Progenitor cell of endocrine pancreas (in vitro differentiated cells): ENCODE data around the gene PTPRR. TPM values are rescaled to one million over a fixed set of nuclear protein-coding genes. Genes with fewer than 3 reads are reported as not detected.

Source experiments
- DNase-seq: peaks from one replicate; pipeline ENCODE4 v3.0.0; 2021; ENCODE audit warnings: low spot score; ENCODE audit not compliant: unreplicated experiment
- H3K27ac Mint-ChIP-seq: 2 replicates; pipeline ENCODE4 v1.8.0; 2021; ENCODE audit warnings: mild to moderate bottlenecking, moderate library complexity, mixed read lengths
- H3K27me3 Mint-ChIP-seq: 2 replicates; pipeline ENCODE4 v1.8.0; 2021; ENCODE audit warnings: mixed read lengths
- H3K36me3 Mint-ChIP-seq: 2 replicates; pipeline ENCODE4 v1.8.0; 2022; ENCODE audit warnings: mixed read lengths; ENCODE audit not compliant: insufficient read depth
- H3K4me1 Mint-ChIP-seq: 2 replicates; pipeline ENCODE4 v1.8.0; 2021; ENCODE audit warnings: low read depth, mixed read lengths
- H3K4me3 Mint-ChIP-seq: 2 replicates; pipeline ENCODE4 v1.8.0; 2021; ENCODE audit warnings: low read depth, mild to moderate bottlenecking, moderate library complexity, mixed read lengths
- H3K9me3 Mint-ChIP-seq: 2 replicates; pipeline ENCODE4 v1.8.0; 2021; ENCODE audit warnings: low read depth, mixed read lengths
- CTCF ChIP-seq: fragments of 200-600 bp; sonication (generic); IDR thresholded peaks from one replicate; pipeline ENCODE4 v1.5.0; 2021; ENCODE audit warnings: antibody characterized with exemption, mild to moderate bottlenecking; ENCODE audit not compliant: unreplicated experiment
- total RNA-seq: library from RNA; stranded (reverse); gene quantifications from 2 replicates; pipeline ENCODE4 v1.2.1, GENCODE V29; 2021

Gene PTPRR
- total RNA-seq, 1 donor from 2014 or later: 0.38 TPM

GRCh38 chr12:70783455-70783854 lies 137.1 kb downstream of the PTPRR start:
- Mint-ChIP-seq H3K4me1 (no peaks in the 10 kb centered on the region), H3K36me3 (no peaks in the 10 kb centered on the region), H3K9me3 (no peaks in the 10 kb centered on the region), H3K4me3 (no peak overlapping the region), H3K27ac (no peak overlapping the region), H3K27me3 (no peaks in the 10 kb centered on the region)
- no peak for TF ChIP-seq CTCF
- no peak for DNase-seq

- no peak overlapping the region for H3K4me3 Mint-ChIP-seq
Observed at GRCh38 chr12:70779250-70779649, 141.3 kb downstream of the PTPRR start.

DNA sequence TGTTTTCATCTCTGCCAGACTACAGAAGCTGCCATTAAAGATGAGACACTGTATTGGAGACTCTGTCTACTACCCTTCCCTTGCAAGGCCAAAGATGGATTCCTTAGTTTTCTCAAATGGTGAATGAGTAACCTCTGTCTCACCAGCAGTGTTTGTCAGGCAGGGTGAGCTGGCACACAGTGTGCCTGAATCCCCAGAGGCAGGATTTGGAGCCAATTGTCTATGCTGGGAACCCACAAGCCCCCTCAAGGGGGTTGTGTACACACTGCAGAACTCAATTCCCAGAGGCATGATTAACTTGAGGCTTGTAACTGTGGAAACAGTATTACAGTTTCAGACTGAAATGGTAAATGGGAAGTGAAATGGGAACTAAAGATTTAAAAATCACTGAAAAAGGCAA lies 146.5 kb downstream of the PTPRR start:
- H3K36me3 Mint-ChIP-seq: no peaks in the 10 kb centered on the region
- H3K27me3 Mint-ChIP-seq: no peaks in the 10 kb centered on the region
- no peak overlapping the region for H3K4me3 Mint-ChIP-seq
- H3K9me3 Mint-ChIP-seq: no peaks in the 10 kb centered on the region
- no peak overlapping the region for H3K27ac Mint-ChIP-seq
- no peak for DNase-seq
- peaks cover 4% of the 10 kb centered on the region for H3K4me1 Mint-ChIP-seq
- TF ChIP-seq CTCF: no peak

More at GRCh38 chr12:70779250-70779649, 141.3 kb downstream of the PTPRR start:
- no peaks in the 10 kb centered on the region for H3K36me3 Mint-ChIP-seq
- DNase-seq: no peak
- peaks cover under 1% of the 10 kb centered on the region for H3K4me1 Mint-ChIP-seq
- no peaks in the 10 kb centered on the region for H3K9me3 Mint-ChIP-seq
- no peak overlapping the region for H3K27ac Mint-ChIP-seq
- TF ChIP-seq CTCF: no peak
- H3K27me3 Mint-ChIP-seq: no peaks in the 10 kb centered on the region

DNA sequence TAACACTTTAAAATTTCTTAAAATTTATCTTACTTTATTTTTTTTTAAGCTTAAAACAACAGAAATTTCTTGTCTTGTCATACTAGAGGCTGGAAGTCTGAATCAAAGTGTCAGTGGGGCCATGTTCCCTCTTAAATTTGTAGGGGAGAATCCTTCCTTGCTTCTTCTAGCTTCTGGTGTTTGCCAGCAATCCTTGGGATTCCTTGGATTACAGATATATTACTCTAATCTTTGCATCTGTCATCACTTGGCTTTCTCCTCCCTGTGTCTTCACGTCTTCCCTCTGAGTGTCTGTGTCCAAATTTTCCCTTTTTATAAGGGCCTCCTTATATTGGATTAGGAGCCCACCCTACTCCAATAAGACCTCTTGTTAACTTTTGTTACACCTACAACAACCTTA lies 147.7 kb downstream of the PTPRR start:
- Mint-ChIP-seq H3K4me3 (no peak overlapping the region), H3K4me1 (peaks cover 4% of the 10 kb centered on the region), H3K36me3 (no peaks in the 10 kb centered on the region), H3K27me3 (no peaks in the 10 kb centered on the region), H3K9me3 (no peaks in the 10 kb centered on the region), H3K27ac (no peak overlapping the region)
- DNase-seq: no peak
- no peak for TF ChIP-seq CTCF

DNA sequence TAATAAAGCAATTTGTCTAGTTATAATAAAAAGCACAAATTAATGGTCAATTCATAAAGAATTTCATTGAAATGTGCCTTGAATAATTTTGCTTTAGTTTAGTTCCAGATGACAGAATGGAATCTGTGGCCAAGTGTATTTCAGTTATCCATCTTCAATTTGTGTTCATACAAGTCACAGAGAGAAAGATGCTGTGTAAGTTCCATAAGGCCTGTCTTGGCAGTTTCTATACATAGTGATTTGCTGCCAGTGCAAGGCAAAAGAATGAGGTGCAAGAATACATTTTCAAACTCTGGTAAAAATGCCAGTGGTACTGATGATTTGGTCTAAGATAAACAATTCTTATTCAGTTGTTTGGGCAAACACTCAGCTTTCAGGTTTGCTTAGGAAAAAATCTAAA lies 149.0 kb downstream of the PTPRR start:
- Mint-ChIP-seq H3K36me3 (no peaks in the 10 kb centered on the region), H3K4me1 (peaks cover 4% of the 10 kb centered on the region), H3K4me3 (no peak overlapping the region), H3K27me3 (no peaks in the 10 kb centered on the region), H3K27ac (no peak overlapping the region), H3K9me3 (peaks cover 3% of the 10 kb centered on the region)
- no peak for TF ChIP-seq CTCF
- DNase-seq: no peak
